H1 (cell line): ENCODE measurements around the gene HBM.

Source experiments
- CBX8 ChIP-seq: fragments of 300-800, 300-1000 bp; sonication (generic); IDR thresholded peaks from 2 replicates; pipeline ENCODE4 v1.7.1; 2016; ENCODE audit warnings: low read depth, low read length, borderline replicate concordance
- EZH2 ChIP-seq: fragments of 200-600 bp; sonication (generic); IDR thresholded peaks from 2 replicates; pipeline ENCODE4 v1.7.1; 2012; ENCODE audit warnings: low read depth, mild to moderate bottlenecking, moderate library complexity, low read length, inconsistent platforms; ENCODE audit not compliant: severe bottlenecking

- TF ChIP-seq EZH2 (no peak), CBX8 (no peak)
These were observed 27.7 kb upstream of the HBM start for GRCh38 chr16:138049-138417.
